NT2/D1 (cell line): ENCODE results near the gene CLGN.

Source experiments
- YY1 ChIP-seq: IDR thresholded peaks from 2 replicates; pipeline ENCODE4 v1.6.1; 2011; ENCODE audit not compliant: insufficient read length, insufficient read depth
- ZNF274 ChIP-seq: IDR thresholded peaks from 2 replicates; pipeline ENCODE4 v1.6.1; 2011; ENCODE audit warnings: mild to moderate bottlenecking, low read depth, low read length

DNA sequence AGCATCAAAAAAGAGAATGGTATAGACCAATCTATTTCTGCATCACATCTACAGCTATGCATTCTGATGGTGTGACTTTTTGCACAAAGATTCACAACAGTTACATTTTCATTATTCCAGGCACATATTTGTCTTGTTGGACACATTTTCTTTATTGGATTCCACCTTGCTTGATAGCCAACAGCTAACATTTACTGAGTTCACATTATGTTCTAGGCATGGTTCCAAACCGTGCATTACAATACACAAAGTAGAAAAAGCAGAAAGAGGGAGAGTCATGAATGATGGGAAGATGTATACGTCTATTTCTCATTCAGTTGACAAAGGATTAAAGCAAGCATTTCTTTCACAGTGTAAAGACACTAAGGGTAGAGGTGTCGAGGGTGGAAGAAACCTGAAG lies 22.9 kb upstream of the CLGN start:
- no peak for TF ChIP-seq ZNF274
- TF ChIP-seq YY1, result no peak
